Astrocyte of the cerebellum (primary cell): ENCODE results near the gene DPEP2NB.

ENCODE experiments used
- DNase-seq: peaks from one replicate; pipeline ENCODE4 v3.0.0-alpha.2; 2011; ENCODE audit warnings: low read depth
- H3K4me3 ChIP-seq: 2 replicates; pipeline ENCODE4 v1.5.1; 2011; ENCODE audit warnings: mild to moderate bottlenecking, low read depth, low read length, moderate library complexity
- CTCF ChIP-seq: IDR thresholded peaks from 2 replicates; pipeline ENCODE4 v1.5.1; 2012; ENCODE audit warnings: low read length, low read depth, moderate library complexity, mild to moderate bottlenecking; ENCODE audit errors: missing control alignments
- in situ Hi-C: cut with HindIII; loops from 2 replicates; pipeline ENCODE4 v1.10.0; 2017; ENCODE audit warnings: low sequenced_read_pairs

DPEP2NB gene

GRCh38 chr16:67986949-67987348 is 28.8 kb downstream of the DPEP2NB start:
- in situ Hi-C loops, result no loop called here

GRCh38 chr16:67982011-67982696 is 33.6 kb downstream of the DPEP2NB start:
- in situ Hi-C loops, result no loop called here
- H3K4me3 ChIP-seq, result no peak overlapping the region

More at GRCh38 chr16:67986949-67987348, 28.8 kb downstream of the DPEP2NB start:
- no peak overlapping the region for H3K4me3 ChIP-seq
- DNase-seq, result no peak
- no peak for TF ChIP-seq CTCF

GRCh38 chr16:67979955-67980678 is 35.6 kb downstream of the DPEP2NB start, which contains the start of gene DPEP3:
TSS of gene DPEP3 (minus strand) at chr16:67980499. CDS start at chr16:67980380, 119 bp downstream.
- DNase-seq, result no peak
- H3K4me3 ChIP-seq, result no peak within 1 kb of the TSS
- in situ Hi-C loops, result no loop called here
- TF ChIP-seq CTCF, result no peak

More at GRCh38 chr16:67982011-67982696, 33.6 kb downstream of the DPEP2NB start:
- TF ChIP-seq CTCF, result no peak
- no peak for DNase-seq

GRCh38 chr16:67977469-67978227 is 38.1 kb downstream of the DPEP2NB start:
- DNase-seq, result no peak
- H3K4me3 ChIP-seq, result no peak overlapping the region
- TF ChIP-seq CTCF, result no peak
- in situ Hi-C loops, result no loop called here

DNA sequence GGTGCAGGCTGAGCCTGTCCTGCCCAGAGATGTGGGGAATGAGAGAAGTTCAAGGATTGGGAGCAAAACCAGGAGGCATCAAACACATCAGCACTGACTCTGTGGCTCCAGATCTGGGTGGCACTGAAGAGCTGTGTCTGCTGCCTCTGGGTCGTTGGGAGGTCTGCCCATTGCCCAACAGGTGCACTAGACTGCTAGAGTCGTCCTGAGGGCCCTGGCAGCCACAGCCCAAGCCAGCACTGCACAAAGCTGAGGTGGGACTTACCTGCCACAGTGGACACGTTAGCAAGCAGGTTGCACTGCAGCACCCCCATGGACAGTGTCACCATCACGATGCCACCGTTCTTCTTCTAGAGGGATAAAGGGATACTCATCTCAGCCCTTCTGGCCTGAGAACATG is 38.7 kb downstream of the DPEP2NB start:
- H3K4me3 ChIP-seq, result no peak overlapping the region
- no peak for TF ChIP-seq CTCF
- no peak for DNase-seq
- in situ Hi-C loops, result no loop called here

GRCh38 chr16:67976205-67976604 is 39.5 kb downstream of the DPEP2NB start:
- DNase-seq, result no peak
- no peak overlapping the region for H3K4me3 ChIP-seq
- TF ChIP-seq CTCF, result no peak
- in situ Hi-C loops, result no loop called here
